ENCODE measurements around the gene BANP.
"Not testable (repeated sequence)": the region's sequence is repeated elsewhere in the genome, so short reads cannot be mapped to it uniquely, and the experiment has no call there.

DNA sequence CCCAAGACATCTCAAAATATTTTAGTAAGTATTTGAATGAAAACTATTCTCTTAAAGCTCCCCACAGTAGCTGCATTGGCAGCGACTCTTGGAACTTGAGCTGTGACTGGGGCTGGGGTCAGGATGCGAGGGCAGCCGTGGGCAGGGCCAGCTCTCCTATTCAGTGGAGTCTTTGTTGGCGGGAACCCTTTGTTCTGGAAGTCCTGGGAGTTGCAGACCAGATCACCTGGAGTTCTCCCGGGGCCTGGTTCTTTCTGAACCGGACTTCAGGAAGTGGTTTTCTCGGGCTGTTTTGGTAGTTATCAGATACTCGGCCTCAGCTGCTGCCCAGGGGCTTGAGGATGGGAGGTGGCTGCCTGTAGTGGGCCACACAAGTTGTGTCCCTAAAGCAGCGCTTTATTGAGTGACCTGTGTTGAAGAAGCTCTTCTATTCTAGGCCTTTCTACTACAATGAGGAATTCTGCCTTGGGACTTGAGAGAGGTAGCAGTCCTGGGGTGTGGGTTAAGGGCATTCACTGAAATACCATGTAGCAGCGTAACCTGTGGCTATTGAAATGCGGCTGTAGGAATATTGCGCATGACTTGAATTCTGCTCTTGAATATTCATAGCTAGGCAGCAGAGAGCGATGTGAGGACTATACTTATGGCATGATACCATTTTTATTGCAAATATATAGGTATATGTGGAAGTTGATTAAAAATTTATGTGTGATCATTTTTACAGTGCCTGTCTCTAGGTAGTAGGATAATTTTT, 77.1 kb downstream of the BANP start:
- TF ChIP-seq, protein P1, sequence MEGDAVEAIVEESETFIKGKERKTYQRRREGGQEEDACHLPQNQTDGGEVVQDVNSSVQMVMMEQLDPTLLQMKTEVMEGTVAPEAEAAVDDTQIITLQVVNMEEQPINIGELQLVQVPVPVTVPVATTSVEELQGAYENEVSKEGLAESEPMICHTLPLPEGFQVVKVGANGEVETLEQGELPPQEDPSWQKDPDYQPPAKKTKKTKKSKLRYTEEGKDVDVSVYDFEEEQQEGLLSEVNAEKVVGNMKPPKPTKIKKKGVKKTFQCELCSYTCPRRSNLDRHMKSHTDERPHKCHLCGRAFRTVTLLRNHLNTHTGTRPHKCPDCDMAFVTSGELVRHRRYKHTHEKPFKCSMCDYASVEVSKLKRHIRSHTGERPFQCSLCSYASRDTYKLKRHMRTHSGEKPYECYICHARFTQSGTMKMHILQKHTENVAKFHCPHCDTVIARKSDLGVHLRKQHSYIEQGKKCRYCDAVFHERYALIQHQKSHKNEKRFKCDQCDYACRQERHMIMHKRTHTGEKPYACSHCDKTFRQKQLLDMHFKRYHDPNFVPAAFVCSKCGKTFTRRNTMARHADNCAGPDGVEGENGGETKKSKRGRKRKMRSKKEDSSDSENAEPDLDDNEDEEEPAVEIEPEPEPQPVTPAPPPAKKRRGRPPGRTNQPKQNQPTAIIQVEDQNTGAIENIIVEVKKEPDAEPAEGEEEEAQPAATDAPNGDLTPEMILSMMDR (IDR thresholded peaks at IDR 0.05; ENCODE audit: low read length): not testable (repeated sequence)
- not testable (repeated sequence) for TF ChIP-seq EZH2 (IDR thresholded peaks at IDR 0.05; ENCODE audit: borderline replicate concordance, low read length)

Data from OCI-LY1 (cell line).